CD4-positive, alpha-beta T cell treated with Interleukin-2 at 100 ng/mL for 4 hours (primary cell): Measurements from ENCODE around the gene STPG2.

ENCODE experiments used
- DNase-seq: peaks from one replicate; pipeline ENCODE4 v3.0.0-alpha.2; 2020; ENCODE audit warnings: low spot score

The STPG2 gene

GRCh38 chr4:97812768-97813167 lies 330.5 kb downstream of the STPG2 start:
- DNase-seq: no peak

DNA sequence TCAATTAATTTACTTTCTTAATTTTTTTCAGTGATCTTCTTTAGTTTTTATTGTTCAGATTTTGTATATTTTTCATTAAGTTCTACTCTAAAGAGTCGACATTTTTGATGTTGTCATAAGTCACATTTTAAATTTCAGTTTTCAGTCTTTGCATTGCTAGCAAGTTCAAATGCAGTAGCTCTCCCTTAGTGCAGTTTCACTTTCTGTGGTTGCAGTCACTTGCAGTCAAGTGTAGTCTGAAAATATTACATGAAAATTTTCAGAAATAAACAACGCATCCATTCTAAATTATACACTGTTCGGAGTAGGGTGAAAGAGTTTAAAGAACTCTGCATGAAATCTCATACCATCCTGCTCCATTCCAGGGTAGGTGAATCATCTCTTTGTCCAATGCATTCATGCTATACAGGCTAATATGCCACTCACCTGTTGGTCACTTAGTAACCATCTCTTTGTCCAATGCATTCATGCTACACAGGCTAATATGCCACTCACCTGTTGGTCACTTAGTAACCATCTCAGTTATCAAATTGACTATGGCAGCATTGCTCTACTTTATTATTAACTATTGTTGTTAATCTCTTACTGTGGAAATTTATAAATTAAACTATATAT lies 356.9 kb downstream of the STPG2 start:
- no peak for DNase-seq

DNA sequence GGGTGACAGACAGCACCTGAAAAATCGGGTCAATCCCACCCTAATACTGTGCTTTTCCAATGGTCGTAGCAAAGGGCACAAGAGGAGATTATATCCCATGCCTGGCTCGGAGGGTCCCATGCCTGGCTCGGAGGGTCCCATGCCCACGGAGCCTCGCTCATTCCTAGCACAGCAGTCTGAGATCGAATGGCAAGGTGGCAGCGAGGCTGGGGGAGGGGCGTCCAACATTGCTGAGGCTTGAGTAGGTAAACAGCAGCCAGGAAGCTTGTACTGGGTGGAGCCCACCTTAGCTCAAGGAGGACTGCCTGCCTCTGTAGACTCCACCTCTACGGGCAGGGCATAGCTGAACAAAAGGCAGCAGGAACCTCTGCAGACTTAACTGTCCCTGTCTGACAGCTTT lies 365.1 kb downstream of the STPG2 start:
- no peak for DNase-seq

DNA sequence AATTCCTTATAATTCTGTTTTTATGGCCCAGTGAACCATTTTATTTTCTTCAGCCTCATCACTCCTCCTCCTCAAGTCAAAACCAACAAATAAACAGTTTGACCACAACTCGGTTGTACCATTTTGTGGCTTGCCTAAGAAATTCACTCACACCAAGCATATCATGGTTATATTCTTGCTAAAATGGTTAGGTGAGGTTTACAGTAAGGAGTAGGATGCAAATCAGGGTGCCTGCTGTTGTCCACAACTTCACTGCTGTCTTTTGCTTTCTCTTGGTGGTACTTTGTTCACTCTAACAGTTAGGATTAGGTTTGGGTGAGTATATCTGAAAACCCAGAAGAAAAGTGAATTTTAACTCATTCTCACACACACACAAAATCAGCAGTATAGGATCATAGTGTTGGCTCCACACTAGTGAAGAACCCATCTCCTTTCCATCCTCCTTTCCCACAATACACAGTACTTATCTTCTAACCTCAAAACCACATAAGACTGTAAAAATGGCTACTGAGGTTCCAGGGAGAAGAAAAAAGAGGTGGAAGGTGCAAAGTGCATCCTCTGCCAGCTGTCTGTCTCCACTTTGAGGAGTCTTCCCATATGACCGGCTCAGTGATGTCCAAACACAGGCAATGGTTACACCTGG lies 368.8 kb downstream of the STPG2 start:
- no peak for DNase-seq

GRCh38 chr4:97770222-97770621 lies 373.1 kb downstream of the STPG2 start:
- DNase-seq: no peak

DNA sequence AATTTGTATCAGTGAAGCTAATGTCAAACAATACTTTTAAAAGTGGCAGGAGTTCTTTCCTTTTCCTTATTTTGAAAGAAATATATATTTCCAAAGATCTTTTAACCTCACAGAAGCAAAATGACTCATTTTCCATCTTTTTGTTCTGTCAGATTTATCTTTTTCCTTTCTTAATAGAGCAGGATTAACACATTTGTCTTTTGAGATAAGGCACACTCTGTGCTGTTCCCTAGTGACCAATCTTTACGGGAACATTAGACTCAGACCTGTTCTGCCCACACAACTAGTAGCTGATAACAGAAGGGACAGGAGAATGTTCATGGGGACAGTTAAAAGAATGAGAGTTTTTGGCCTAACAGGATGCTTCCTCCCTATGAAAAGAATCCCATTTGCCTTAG lies 381.2 kb downstream of the STPG2 start:
- no peak for DNase-seq

GRCh38 chr4:97761445-97762114 lies 381.7 kb downstream of the STPG2 start:
- no peak for DNase-seq

DNA sequence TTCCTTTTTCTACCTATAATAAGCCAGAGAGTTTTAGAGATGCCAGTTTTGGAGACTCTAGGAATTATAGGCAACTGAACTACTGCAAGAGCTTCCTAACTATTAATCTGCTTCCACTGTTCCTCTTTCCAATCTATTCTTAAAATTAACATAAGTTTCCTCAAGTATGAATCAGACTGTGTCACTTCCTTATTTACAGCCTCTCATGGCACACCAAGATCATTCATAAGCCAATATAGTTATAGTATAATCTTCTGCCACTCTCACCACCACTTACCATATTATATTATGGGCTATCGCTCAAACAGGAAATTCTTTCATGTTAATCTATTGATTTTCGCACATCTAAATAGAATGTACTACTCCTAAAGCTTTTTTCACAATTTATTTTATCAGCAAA lies 383.5 kb downstream of the STPG2 start:
- DNase-seq: no peak

DNA sequence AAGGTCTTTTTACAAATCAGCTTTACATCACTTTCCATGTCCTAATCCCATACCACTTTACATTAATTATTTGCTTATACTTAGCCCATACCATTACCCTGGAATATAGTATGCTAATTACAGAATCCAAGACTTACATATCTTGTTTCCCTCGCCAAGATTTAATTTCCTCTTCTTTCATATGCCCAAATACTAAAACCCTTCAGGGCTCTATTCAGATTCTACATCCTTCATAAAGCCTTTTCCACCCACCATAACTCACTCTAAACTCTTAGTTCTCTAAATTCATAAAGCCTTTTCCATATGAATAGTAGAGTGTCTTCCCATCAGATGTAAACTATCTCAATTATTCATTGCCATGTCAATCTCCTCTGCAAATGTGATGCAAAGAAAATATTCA lies 390.7 kb downstream of the STPG2 start:
- DNase-seq: no peak

GRCh38 chr4:97747945-97748344 lies 395.3 kb downstream of the STPG2 start:
- no peak for DNase-seq

- DNase-seq: no peak
Measured at GRCh38 chr4:97720869-97721432, 422.3 kb downstream of the STPG2 start.

- DNase-seq: no peak
Measured at GRCh38 chr4:97691111-97691605, 452.1 kb downstream of the STPG2 start.

DNA sequence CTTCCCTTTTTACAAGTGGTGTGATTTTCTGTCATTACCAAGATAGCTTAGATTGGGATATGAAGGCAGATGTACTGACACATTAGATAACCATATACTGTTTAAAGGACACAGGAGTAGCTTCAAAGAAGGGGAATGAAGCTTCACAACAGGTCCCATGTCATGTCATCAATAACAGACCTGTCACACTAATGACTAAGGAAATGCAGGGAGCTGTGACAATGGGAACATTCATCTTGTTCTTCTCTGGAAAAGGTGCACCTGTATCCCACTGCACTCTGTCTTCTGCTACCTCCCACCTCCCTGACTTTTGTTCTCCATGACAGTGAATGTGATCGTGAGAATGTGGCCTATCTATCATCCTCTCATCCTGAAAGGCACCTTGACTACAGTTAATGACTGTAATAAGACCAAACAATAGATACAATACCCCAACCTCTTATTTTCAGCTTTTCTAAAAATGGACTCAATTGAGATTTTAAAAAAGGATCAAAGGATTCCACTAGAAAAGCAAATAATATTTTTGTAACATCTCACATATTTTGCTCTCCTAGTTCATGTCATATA lies 472.5 kb downstream of the STPG2 start:
- DNase-seq: no peak

- DNase-seq: no peak
Measured at GRCh38 chr4:97665553-97665952, 477.7 kb downstream of the STPG2 start.

- DNase-seq: no peak
Measured at GRCh38 chr4:97664741-97665140, 478.5 kb downstream of the STPG2 start.

- DNase-seq: no peak
Measured at GRCh38 chr4:97662133-97662532, 481.1 kb downstream of the STPG2 start.

DNA sequence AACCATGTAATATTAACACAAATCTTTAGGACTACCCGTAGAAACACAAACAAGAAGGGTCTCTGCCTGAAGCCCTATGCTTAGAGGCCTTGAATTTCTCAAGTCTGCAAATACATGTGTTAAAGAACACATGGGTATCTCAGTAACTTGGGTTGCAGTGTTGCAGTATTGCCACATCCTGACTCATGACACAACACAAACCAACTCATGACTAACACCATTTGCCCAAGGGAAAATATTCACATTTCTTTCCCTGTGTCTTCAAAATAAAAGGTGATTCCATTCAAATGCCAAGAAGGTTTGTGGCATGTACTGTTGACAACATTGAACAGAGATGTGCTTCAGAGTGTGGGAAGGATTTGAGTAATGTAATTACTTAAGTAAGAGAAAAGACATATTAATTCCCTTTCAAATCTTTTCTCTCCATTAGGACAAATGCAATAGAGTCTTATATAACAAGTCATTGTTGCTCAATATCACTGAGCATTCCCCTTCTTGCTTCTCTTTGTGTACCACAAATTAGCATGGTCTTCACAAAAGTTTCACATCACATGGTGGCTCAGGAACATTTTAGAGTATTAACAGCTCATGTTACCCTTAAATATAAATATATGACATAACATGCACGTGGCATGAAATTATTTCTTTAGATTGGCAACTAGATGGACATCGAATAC lies 487.1 kb downstream of the STPG2 start:
- no peak for DNase-seq

DNA sequence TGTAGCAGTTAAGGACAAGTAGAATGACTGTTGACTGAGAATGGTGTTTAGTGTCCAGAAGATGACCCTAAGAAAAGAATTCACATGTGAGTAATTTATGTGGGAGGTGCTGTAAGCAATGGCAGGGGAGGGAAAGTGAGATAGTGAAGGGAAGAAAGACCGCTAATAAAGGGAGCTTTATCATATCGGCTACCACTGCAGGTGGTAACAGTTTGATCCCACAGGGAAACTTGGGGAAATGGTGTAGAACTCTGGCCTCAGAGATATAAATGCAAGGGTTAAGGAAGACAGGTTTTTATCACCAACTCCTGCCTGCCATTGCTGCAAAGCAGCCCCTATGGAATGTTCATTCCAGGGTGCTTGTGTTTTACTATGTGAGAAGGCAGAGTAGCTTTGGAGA lies 489.6 kb downstream of the STPG2 start:
- DNase-seq: no peak

DNA sequence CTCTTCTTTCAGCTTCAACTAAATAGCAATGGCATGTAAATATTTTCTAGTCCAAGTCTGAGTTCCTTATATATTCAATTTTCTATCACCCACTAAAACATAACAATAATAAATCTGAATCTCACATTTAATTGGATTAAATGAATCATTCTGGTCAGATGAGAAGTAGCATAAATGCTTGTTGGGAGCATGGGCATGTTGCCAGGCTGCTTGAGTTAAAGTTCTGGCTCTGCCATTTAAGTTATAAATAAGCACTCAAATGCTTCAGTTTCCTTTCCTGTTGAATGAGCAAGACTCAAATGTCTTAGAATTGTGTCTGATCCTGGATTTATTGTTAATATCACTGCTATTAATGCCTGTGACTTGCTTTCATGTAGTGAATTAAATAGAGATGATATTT lies 496.3 kb downstream of the STPG2 start:
- DNase-seq: no peak

DNA sequence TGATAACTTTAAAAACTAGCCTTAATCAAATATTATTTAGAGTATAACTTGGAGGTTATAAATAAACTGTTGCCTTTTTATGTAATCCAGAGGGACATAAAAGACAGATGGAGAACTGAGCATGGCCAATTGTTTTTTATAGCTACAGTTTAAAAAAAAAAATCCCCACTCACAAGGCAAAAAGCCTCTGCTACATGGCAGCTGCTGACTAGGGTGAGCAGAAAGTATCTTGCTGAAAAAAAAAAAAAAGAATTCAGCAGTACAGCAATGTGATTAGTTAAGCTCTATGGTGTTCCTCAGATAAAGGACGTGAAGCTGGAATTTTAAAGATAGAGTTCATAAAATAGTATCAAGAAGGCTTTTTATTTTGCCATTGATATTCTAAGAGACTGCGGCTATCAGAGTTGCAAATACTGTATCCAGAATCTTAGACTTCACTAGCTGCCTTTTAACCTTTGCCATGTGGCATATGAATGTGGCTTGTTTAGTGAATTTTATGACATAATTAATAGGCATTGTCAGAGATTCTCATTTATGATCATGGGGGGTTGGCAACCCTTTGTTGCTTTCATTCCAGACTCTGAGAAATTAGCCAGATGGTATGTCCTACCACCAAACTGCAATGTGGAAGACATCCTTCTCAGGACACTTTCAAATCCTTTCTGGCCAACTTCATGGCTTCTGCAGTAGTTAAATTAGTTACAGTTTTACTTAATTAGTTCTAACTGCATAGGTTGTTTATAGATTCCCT lies 498.0 kb downstream of the STPG2 start:
- no peak for DNase-seq

DNA sequence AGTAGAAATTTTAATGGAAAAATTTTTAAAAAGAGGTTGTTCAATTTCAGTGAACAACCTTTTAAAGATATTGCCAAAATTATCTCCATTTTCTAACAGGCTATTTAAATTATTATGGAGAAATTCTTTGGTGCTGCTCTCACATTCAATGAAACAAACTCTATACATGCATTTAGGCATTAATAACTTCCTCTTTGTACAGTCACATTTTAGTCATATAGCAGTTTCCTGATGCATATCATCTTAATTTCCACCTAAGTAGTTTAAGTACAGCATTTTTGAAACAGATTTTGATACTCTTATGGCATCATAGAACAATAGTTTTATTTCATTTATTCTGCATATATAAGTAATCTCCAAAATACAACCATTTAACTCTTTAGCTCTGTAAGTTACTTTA lies 500.1 kb downstream of the STPG2 start:
- no peak for DNase-seq

GRCh38 chr4:97639961-97640360 lies 503.3 kb downstream of the STPG2 start:
- no peak for DNase-seq
